Mesenchymal stem cell (in vitro differentiated cells and primary cell): ENCODE data around the gene FOXP1.

ENCODE experiments used
- DNase-seq: peaks from one replicate; pipeline ENCODE4 v3.0.0-alpha.2; 2013
- H2AFZ ChIP-seq: one replicate; pipeline ENCODE4 v1.6.1; 2013; ENCODE audit warnings: low read depth, mild to moderate bottlenecking, control low read depth, inconsistent platforms, low read length, moderate library complexity
- H2AK5ac ChIP-seq: 2 replicates; pipeline ENCODE4 v1.6.1; 2013; ENCODE audit warnings: low read length, moderate library complexity, mild to moderate bottlenecking, inconsistent platforms; ENCODE audit not compliant: severe bottlenecking
- H2BK120ac ChIP-seq: one replicate; pipeline ENCODE4 v1.6.1; 2013; ENCODE audit warnings: low read depth, mild to moderate bottlenecking, inconsistent platforms, low read length, moderate library complexity
- H2BK12ac ChIP-seq, 2 experiments: one replicate each; pipeline ENCODE4 v1.6.1; 2013; ENCODE audit warnings: inconsistent platforms in 2 of 2, low read length in 2 of 2, mild to moderate bottlenecking in 2 of 2, moderate library complexity in 2 of 2, control low read depth in 1 of 2
- H2BK15ac ChIP-seq: one replicate; pipeline ENCODE4 v1.6.1; 2013; ENCODE audit warnings: mild to moderate bottlenecking, low read depth, inconsistent platforms; ENCODE audit not compliant: poor library complexity, severe bottlenecking
- H2BK5ac ChIP-seq: 2 replicates; pipeline ENCODE4 v1.6.1; 2013; ENCODE audit warnings: low read depth, mild to moderate bottlenecking, low read length, control low read depth, inconsistent platforms; ENCODE audit not compliant: poor library complexity, severe bottlenecking
- H3K14ac ChIP-seq, 2 experiments: one replicate each; pipeline ENCODE4 v1.6.1; 2013; ENCODE audit warnings: inconsistent platforms in 2 of 2, low read length in 2 of 2, control low read depth in 1 of 2, mild to moderate bottlenecking in 1 of 2, moderate library complexity in 1 of 2
- H3K18ac ChIP-seq, 2 experiments: one replicate each; pipeline ENCODE4 v1.6.1; 2013; ENCODE audit warnings: inconsistent platforms in 2 of 2, low read length in 2 of 2, control low read depth in 1 of 2, low read depth in 1 of 2, mild to moderate bottlenecking in 1 of 2
- H3K23ac ChIP-seq, 2 experiments: one replicate each; pipeline ENCODE4 v1.6.1; 2013; ENCODE audit warnings: inconsistent platforms in 2 of 2, low read length in 2 of 2, mild to moderate bottlenecking in 2 of 2, moderate library complexity in 2 of 2, control low read depth in 1 of 2
- H3K27ac ChIP-seq: 2 replicates; pipeline ENCODE4 v1.5.1; 2013; ENCODE audit warnings: mild to moderate bottlenecking, moderate library complexity, low read length, control low read depth, inconsistent platforms; ENCODE audit not compliant: poor library complexity, severe bottlenecking
- H3K27me3 ChIP-seq, 2 experiments: 2 replicates each; pipeline versions ENCODE4 v1.6.1 to v1.7.0; 2013; ENCODE audit warnings: low read length in 2 of 2, mild to moderate bottlenecking in 2 of 2, moderate library complexity in 2 of 2, control low read depth in 1 of 2, inconsistent platforms in 1 of 2; ENCODE audit not compliant: control insufficient read depth in 1 of 2, insufficient read depth in 1 of 2
- H3K36me3 ChIP-seq, 2 experiments: 2 replicates each; pipeline versions ENCODE4 v1.6.1 to v1.7.0; 2013; ENCODE audit warnings: low read length in 2 of 2, control low read depth in 1 of 2, inconsistent platforms in 1 of 2, low read depth in 1 of 2, mild to moderate bottlenecking in 1 of 2; ENCODE audit not compliant: insufficient read depth in 2 of 2, control insufficient read depth in 1 of 2
- H3K4ac ChIP-seq, 2 experiments: one replicate each; pipeline ENCODE4 v1.6.1; 2013; ENCODE audit warnings: inconsistent platforms in 2 of 2, low read length in 2 of 2, mild to moderate bottlenecking in 2 of 2, moderate library complexity in 2 of 2, control low read depth in 1 of 2, low read depth in 1 of 2
- H3K4me1 ChIP-seq: 2 replicates; pipeline ENCODE4 v1.6.1; 2013; ENCODE audit warnings: low read depth, low read length, control low read depth; ENCODE audit not compliant: control insufficient read depth, insufficient read depth
- H3K4me2 ChIP-seq: 2 replicates; pipeline ENCODE4 v1.6.1; 2013; ENCODE audit warnings: low read length, mild to moderate bottlenecking, inconsistent platforms; ENCODE audit not compliant: poor library complexity, severe bottlenecking
- H3K4me3 ChIP-seq, 2 experiments: 2 replicates each; pipeline versions ENCODE4 v1.5.1 to v1.7.0; 2013; ENCODE audit warnings: low read length in 2 of 2, mild to moderate bottlenecking in 2 of 2, control low read depth in 1 of 2, low read depth in 1 of 2; ENCODE audit not compliant: insufficient read depth in 1 of 2
- H3K79me1 ChIP-seq: replicated peaks from 2 replicates; pipeline ENCODE4 v1.6.1; 2013; ENCODE audit warnings: mild to moderate bottlenecking, control low read depth, low read length, inconsistent platforms; ENCODE audit not compliant: poor library complexity, severe bottlenecking
- H3K9ac ChIP-seq: 2 replicates; pipeline ENCODE4 v1.7.0; 2013; ENCODE audit warnings: mild to moderate bottlenecking, low read length, moderate library complexity
- H3K9me3 ChIP-seq: 2 replicates; pipeline ENCODE4 v1.7.0; 2013; ENCODE audit warnings: mild to moderate bottlenecking, low read length; ENCODE audit not compliant: control insufficient read depth
- H4K8ac ChIP-seq: one replicate; pipeline ENCODE4 v1.6.1; 2013; ENCODE audit warnings: inconsistent platforms, mild to moderate bottlenecking, low read length, moderate library complexity
- H4K91ac ChIP-seq: one replicate; pipeline ENCODE4 v1.6.1; 2013; ENCODE audit warnings: mild to moderate bottlenecking, low read length, inconsistent platforms
- WGBS: methylation state at CpG from one replicate; pipeline ENCODE4 v1.1.7; 2013; ENCODE audit warnings: mixed read lengths; 5-methylcytosine and 5-hydroxymethylcytosine counted together

Gene FOXP1

DNA sequence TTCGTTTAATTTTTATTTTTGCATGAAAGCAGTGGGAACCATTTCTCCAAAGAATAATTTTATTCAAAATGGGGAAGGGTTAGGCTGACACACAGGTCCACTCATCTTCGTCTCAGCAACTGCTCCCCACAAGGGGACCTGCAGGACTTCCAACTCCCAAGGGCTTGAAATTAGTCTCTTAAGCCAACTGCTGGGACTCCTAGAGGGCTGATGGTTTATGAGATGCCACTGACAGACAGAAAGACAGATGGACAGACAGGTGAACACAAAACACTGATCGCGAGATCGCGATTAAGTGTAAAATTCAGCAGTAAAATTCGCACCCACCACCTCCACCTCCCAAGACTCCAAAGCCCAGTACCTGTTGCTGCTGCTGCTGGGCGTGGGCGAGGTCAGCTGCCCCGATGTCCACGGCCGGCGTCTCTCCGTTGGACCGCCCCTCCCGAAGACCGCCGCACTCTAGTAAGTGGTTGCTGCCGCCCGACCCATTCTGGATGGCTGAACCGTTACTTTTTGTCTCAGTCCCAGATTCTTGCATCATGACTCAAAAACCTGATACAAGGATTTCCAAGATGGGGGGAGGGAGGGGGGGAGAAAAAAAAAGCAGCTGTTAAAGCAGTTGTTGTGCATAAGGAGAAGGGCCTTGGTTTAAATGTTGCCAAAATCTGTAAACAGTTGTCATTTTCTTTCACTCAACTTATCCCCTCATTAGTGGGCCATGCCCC lies 385.5 kb downstream of the FOXP1 start:
- no peak overlapping the region for H3K4me3 ChIP-seq
- no peak overlapping the region for H3K9ac ChIP-seq
- no peak overlapping the region for H3K4me2 ChIP-seq
- H3K4me1 ChIP-seq, result peaks cover 10% of the 10 kb centered on the region
- DNase-seq, result no peak
- H3K79me1 ChIP-seq, result peaks cover 28% of the 10 kb centered on the region
- no peak overlapping the region for H2BK5ac ChIP-seq
- H2BK120ac ChIP-seq, result no peak overlapping the region
- H3K23ac ChIP-seq, result no peak overlapping the region
- H3K36me3 ChIP-seq, result peaks cover 0 to 7% of the 10 kb centered on the region in 2 experiments
- no peak overlapping the region for H3K4ac ChIP-seq
- H2AK5ac ChIP-seq, result no peak overlapping the region
- 97% methylated on average over 15 of the region's 21 CpGs for WGBS
- H2BK15ac ChIP-seq, result no peak overlapping the region
- H2AFZ ChIP-seq, result no peak overlapping the region
- H3K27ac ChIP-seq, result no peak overlapping the region
- H3K27me3 ChIP-seq, result no peaks in the 10 kb centered on the region
- peak overlapping the region; percentile 33 to 37 for H3K18ac ChIP-seq
- H4K91ac ChIP-seq, result peak overlapping the region; percentile 61
- no peaks in the 10 kb centered on the region for H3K9me3 ChIP-seq
- H4K8ac ChIP-seq, result peak overlapping the region; percentile 54
- peak overlapping the region in 1 of 2 experiments; percentile 15 for H2BK12ac ChIP-seq
- H3K14ac ChIP-seq, result no peak overlapping the region

DNA sequence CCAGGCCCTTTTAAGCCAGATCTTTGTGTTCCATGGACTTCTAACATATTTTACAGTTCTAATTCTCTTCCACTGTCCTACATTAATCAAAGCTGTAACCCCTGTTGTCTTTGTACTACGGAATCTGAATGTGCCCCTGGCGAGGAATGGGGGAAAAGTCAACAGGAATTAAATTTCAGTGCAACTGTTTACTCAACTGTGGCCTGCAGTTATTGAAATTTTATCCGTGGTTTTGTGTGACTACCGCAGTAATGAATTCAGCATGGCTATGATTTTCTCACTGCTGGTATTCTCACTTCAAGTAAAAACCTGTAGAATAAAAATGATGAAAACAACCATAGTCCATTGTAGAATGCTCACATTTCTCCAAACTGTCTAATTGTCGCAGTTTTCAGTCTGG lies 388.0 kb downstream of the FOXP1 start:
- WGBS, result 2% methylated on average over 3 of the region's 5 CpGs
- DNase-seq, result peak; percentile 47

DNA sequence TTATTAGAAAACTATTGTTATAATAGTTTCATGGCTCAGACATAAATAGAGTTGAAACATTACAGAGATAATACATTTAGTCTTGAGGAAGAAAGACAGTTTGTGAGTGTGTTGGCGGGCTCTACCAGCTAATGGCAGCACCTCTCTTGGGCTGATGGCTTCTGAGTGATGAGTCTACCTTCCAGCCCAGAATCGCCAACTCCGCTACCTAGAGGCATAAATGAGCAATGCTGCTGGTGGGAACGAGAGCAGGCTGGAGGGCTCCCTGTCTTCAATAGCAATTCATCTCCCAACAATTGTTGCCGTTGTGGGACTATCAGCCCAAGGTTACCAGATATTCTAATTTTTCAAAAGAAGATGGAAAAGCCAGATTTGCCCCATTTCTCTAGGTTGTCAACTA lies 388.7 kb downstream of the FOXP1 start:
- no peak overlapping the region for H3K4me2 ChIP-seq
- WGBS, result 92% methylated on average over 5 of the region's 5 CpGs

More for the DNA sequence above, 388.0 kb downstream of the FOXP1 start:
- Histone ChIP-seq H2BK120ac (no peak overlapping the region), H3K18ac (no peak overlapping the region), H2AFZ (no peak overlapping the region), H3K4ac (no peak overlapping the region), H4K91ac (no peak overlapping the region), H3K79me1 (peaks cover 34% of the 10 kb centered on the region), H3K4me1 (peaks cover 13% of the 10 kb centered on the region), H2BK15ac (no peak overlapping the region), H2BK12ac (no peak overlapping the region), H3K9me3 (no peaks in the 10 kb centered on the region), H2AK5ac (no peak overlapping the region), H2BK5ac (no peak overlapping the region), H3K4me2 (no peak overlapping the region), H3K4me3 (no peak overlapping the region), H3K27ac (peak overlapping the region; percentile 13), H3K14ac (no peak overlapping the region), H3K27me3 (no peaks in the 10 kb centered on the region), H3K9ac (no peak overlapping the region), H4K8ac (no peak overlapping the region), H3K23ac (no peak overlapping the region), H3K36me3 (peaks cover 0 to 7% of the 10 kb centered on the region in 2 experiments)

DNA sequence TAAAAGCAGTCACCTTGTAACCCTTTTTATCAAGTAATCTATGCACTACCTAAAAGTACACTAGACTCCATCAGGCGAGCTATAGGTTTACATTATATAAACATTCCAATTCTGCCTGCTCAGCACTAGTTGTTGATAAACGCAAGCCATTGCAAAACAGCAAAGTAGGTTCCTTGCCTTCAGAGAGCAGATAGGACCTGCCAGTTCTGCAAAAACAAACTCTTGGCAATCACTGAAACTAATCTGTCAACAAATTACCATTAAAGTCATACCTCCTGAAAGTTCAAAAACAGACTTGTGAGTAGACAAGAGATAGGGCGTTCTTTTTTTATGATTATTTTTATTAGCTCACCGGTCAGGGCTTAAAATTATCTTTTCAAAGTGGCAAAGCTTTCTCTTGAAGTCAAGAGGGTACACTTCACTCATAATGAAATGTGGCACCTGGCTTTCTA lies 392.5 kb downstream of the FOXP1 start:
- peaks cover 0 to 5% of the 10 kb centered on the region in 2 experiments for H3K36me3 ChIP-seq
- H2AK5ac ChIP-seq, result no peak overlapping the region
- WGBS, result 53% methylated on average over 2 of the region's 4 CpGs

More for the DNA sequence above, 388.7 kb downstream of the FOXP1 start:
- Histone ChIP-seq H3K27ac (peak overlapping the region; percentile 13), H3K79me1 (peaks cover 33% of the 10 kb centered on the region), H3K4ac (peak overlapping the region; percentile 35 to 54), H2AFZ (no peak overlapping the region), H2AK5ac (peak overlapping the region; percentile 97), H3K14ac (no peak overlapping the region), H2BK120ac (no peak overlapping the region), H2BK15ac (peak overlapping the region; percentile 44), H2BK12ac (peak overlapping the region; percentile 18 to 98), H4K91ac (peak overlapping the region; percentile 34), H3K9ac (no peak overlapping the region), H3K36me3 (peaks cover 0 to 7% of the 10 kb centered on the region in 2 experiments), H3K4me1 (peaks cover 13% of the 10 kb centered on the region), H4K8ac (peak overlapping the region; percentile 60), H3K23ac (no peak overlapping the region), H3K18ac (peak overlapping the region; percentile 54 to 69), H2BK5ac (no peak overlapping the region), H3K9me3 (no peaks in the 10 kb centered on the region), H3K4me3 (no peak overlapping the region), H3K27me3 (no peaks in the 10 kb centered on the region)
- DNase-seq, result no peak

More for the DNA sequence above, 392.5 kb downstream of the FOXP1 start:
- Histone ChIP-seq H3K9me3 (no peaks in the 10 kb centered on the region), H3K4me2 (no peak overlapping the region), H2BK12ac (no peak overlapping the region), H3K4me1 (peaks cover 9% of the 10 kb centered on the region), H4K8ac (no peak overlapping the region), H3K14ac (no peak overlapping the region), H3K4ac (no peak overlapping the region), H2BK120ac (no peak overlapping the region), H3K27me3 (no peaks in the 10 kb centered on the region), H3K79me1 (peaks cover 29% of the 10 kb centered on the region), H4K91ac (no peak overlapping the region), H3K27ac (no peak overlapping the region), H2AFZ (no peak overlapping the region), H3K9ac (no peak overlapping the region), H3K18ac (no peak overlapping the region), H3K23ac (no peak overlapping the region), H3K4me3 (no peak overlapping the region), H2BK5ac (no peak overlapping the region), H2BK15ac (no peak overlapping the region)
- DNase-seq, result peak; percentile 24
